MCF 10A (cell line): ENCODE measurements around the gene SPNS3. TPM values are rescaled to one million over a fixed set of nuclear protein-coding genes. Genes with fewer than 3 reads are reported as not detected.

ENCODE experiments used
- BruUV-seq: library from RNA; stranded (reverse); fragments of 400-500 nt; replicated peaks from 2 replicates; lab custom pipeline; 2021; lab: Mats Ljungman, UMichigan
- CTCF ChIA-PET: fragments of 300-600 bp; sonication (Branson Sonifier 250); formaldehyde crosslinking; extraction: SDS; loops from one replicate; lab custom pipeline; 2021; ENCODE audit warnings: antibody characterized with exemption, inconsistent platforms; lab: Yijun Ruan, JAX
- POLR2A ChIA-PET: fragments of 300-600, 350-650 bp; sonication (Branson Sonifier 250); formaldehyde crosslinking; extraction: SDS; loops from one replicate; lab custom pipeline; 2020; ENCODE audit warnings: antibody characterized with exemption, inconsistent platforms; lab: Yijun Ruan, JAX
- DNase-seq: peaks from one replicate; pipeline ENCODE4 v3.0.0-alpha.2; 2018; ENCODE audit not compliant: unreplicated experiment
- H3K27ac Mint-ChIP-seq: one replicate; pipeline ENCODE4 v1.8.0; 2022; ENCODE audit warnings: mild to moderate bottlenecking, low read depth, mixed read lengths; ENCODE audit not compliant: unreplicated experiment
- H3K27me3 Mint-ChIP-seq: one replicate; pipeline ENCODE4 v1.8.0; 2022; ENCODE audit warnings: mixed read lengths; ENCODE audit not compliant: insufficient read depth, unreplicated experiment
- H3K36me3 Mint-ChIP-seq: one replicate; pipeline ENCODE4 v1.8.0; 2022; ENCODE audit warnings: mild to moderate bottlenecking, moderate library complexity, mixed read lengths; ENCODE audit not compliant: insufficient read depth, unreplicated experiment
- H3K4me1 Mint-ChIP-seq: one replicate; pipeline ENCODE4 v1.8.0; 2022; ENCODE audit warnings: mixed read lengths; ENCODE audit not compliant: insufficient read depth, unreplicated experiment
- H3K4me3 Mint-ChIP-seq: one replicate; pipeline ENCODE4 v1.8.0; 2022; ENCODE audit warnings: mild to moderate bottlenecking, moderate library complexity, mixed read lengths; ENCODE audit not compliant: unreplicated experiment
- H3K9me3 Mint-ChIP-seq: one replicate; pipeline ENCODE4 v1.8.0; 2022; ENCODE audit warnings: mixed read lengths; ENCODE audit not compliant: unreplicated experiment
- CTCF ChIP-seq: fragments of 200-600 bp; IDR thresholded peaks from one replicate; pipeline ENCODE4 v1.8.0; 2022; ENCODE audit warnings: antibody characterized with exemption, mild to moderate bottlenecking; ENCODE audit not compliant: unreplicated experiment
- intact Hi-C: fragments of 100-400 bp; cut with micrococcal nuclease; formaldehyde crosslinking; loops from 2 replicates; pipeline ENCODE4 v1.14.1; 2022
- total RNA-seq: library from RNA; stranded (reverse); gene quantifications from 2 replicates; pipeline ENCODE4 v1.2.3, GENCODE V29; 2022

SPNS3 gene
- total RNA-seq, 1 experiment from 2014 or later: not detected

- no peaks in the 10 kb centered on the region for H3K9me3 Mint-ChIP-seq
- peaks cover 6% of the 10 kb centered on the region for H3K36me3 Mint-ChIP-seq
- CTCF ChIA-PET: interaction anchor here (0.8 to 1.4 kb wide), 2 partner anchors 12 to 195 kb away, joined by 3 to 4 read pairs; no protein-coding TSS in a partner anchor
- peak overlapping the region; percentile 39 for H3K27ac Mint-ChIP-seq
- no TSS peak for BruUV-seq
- intact Hi-C loops: no loop called here
- POLR2A ChIA-PET: interaction anchor here (0.8 to 1.0 kb wide), 2 partner anchors 130 to 145 kb away, joined by 3 read pairs; partner anchors contain the start of gene ANKFY1
- DNase-seq: peak; percentile 59
- no peaks in the 10 kb centered on the region for H3K27me3 Mint-ChIP-seq
- TF ChIP-seq CTCF: no peak
- H3K4me3 Mint-ChIP-seq: no peak overlapping the region
- H3K4me1 Mint-ChIP-seq: peaks cover 12% of the 10 kb centered on the region
These were observed 39.9 kb upstream of the SPNS3 start for GRCh38 chr17:4393806-4394205.

GRCh38 chr17:4394208-4395110 lies 39.3 kb upstream of the SPNS3 start:
- DNase-seq: peak; percentile 59
- CTCF ChIA-PET: interaction anchor here (0.7 to 1.4 kb wide), 3 partner anchors 12 to 1956 kb away, joined by 3 to 4 read pairs (median 3); no protein-coding TSS in a partner anchor

GRCh38 chr17:4395111-4395478 lies 38.6 kb upstream of the SPNS3 start:
- Mint-ChIP-seq H3K4me1 (peaks cover 12% of the 10 kb centered on the region), H3K27ac (no peak overlapping the region), H3K4me3 (no peak overlapping the region), H3K27me3 (no peaks in the 10 kb centered on the region), H3K9me3 (no peaks in the 10 kb centered on the region), H3K36me3 (peaks cover 6% of the 10 kb centered on the region)
- TF ChIP-seq CTCF: no peak
- DNase-seq: no peak
- POLR2A ChIA-PET: interaction anchor here (0.6 kb wide), 1 partner anchor 32 kb away, joined by 3 read pairs; no protein-coding TSS in a partner anchor
- CTCF ChIA-PET: interaction anchor here (1.4 kb wide), 1 partner anchor 197 kb away, joined by 4 read pairs; no protein-coding TSS in a partner anchor
- intact Hi-C loops: no loop called here
- no TSS peak for BruUV-seq

More at GRCh38 chr17:4394208-4395110, 39.3 kb upstream of the SPNS3 start:
- intact Hi-C loops: no loop called here
- Mint-ChIP-seq H3K27ac (peak overlapping the region; percentile 39), H3K27me3 (no peaks in the 10 kb centered on the region), H3K9me3 (no peaks in the 10 kb centered on the region), H3K36me3 (peaks cover 6% of the 10 kb centered on the region), H3K4me1 (peaks cover 12% of the 10 kb centered on the region), H3K4me3 (no peak overlapping the region)
- BruUV-seq: no TSS peak
- POLR2A ChIA-PET: interaction anchor here (0.8 to 1.0 kb wide), 2 partner anchors 131 to 145 kb away, joined by 3 read pairs; partner anchors contain the start of gene ANKFY1
- no peak for TF ChIP-seq CTCF

GRCh38 chr17:4397840-4398239 lies 35.9 kb upstream of the SPNS3 start:
- no peak for TF ChIP-seq CTCF
- Mint-ChIP-seq H3K27me3 (no peaks in the 10 kb centered on the region), H3K9me3 (no peaks in the 10 kb centered on the region), H3K27ac (no peak overlapping the region), H3K4me3 (no peak overlapping the region), H3K4me1 (peaks cover 12% of the 10 kb centered on the region), H3K36me3 (peaks cover 6% of the 10 kb centered on the region)
- no peak for DNase-seq
- ChIA-PET POLR2A (interaction anchor here (0.7 kb wide), 1 partner anchor 151 kb away, joined by 3 read pairs; no protein-coding TSS in a partner anchor), CTCF (no interaction called here)
- intact Hi-C loops: no loop called here
- BruUV-seq: no TSS peak
